Breast epithelium (tissue), 3 donors: ENCODE measurements around the gene PPP1R16B.

ENCODE experiments used
- CTCF ChIP-seq, 3 donors: fragments of 450-650 bp; IDR thresholded peaks; one replicate each; pipeline ENCODE4 v1.5.1; 2016 to 2017; ENCODE audit warnings: antibody characterized with exemption in 3 of 3, mild to moderate bottlenecking in 3 of 3, moderate library complexity in 3 of 3
- POLR2A ChIP-seq: fragments of 450-650 bp; IDR thresholded peaks from one replicate; pipeline ENCODE4 v1.6.1; 2016; ENCODE audit warnings: antibody characterized with exemption, mild to moderate bottlenecking, moderate library complexity

- TF ChIP-seq CTCF (IDR thresholded peaks at IDR 0.05) (no peak), POLR2A (no peak)
Measured at GRCh38 chr20:38946836-38947235, 141.3 kb downstream of the PPP1R16B start.
